Central memory CD8-positive, alpha-beta T cell (primary cell): ENCODE results near the gene CCDC7.
"Not testable (repeated sequence)": the region's sequence is repeated elsewhere in the genome, so short reads cannot be mapped to it uniquely, and the experiment has no call there.

Experiments used
- ATAC-seq: fragments of 150-1000 bp; cut with Tn5 transposase; replicated peaks from 2 replicates; pipeline ENCODE4 v1.10.0; 2022; ENCODE audit warnings: mild to moderate bottlenecking, moderate FRiP score, moderate number of reproducible peaks; ENCODE audit not compliant: poor library complexity, severe bottlenecking; ENCODE audit errors: extremely low read depth
- DNase-seq, 2 donors: peaks; one replicate each; pipeline ENCODE4 v3.0.0; 2021; ENCODE audit warnings: low spot score in 2 of 2
- H3K27ac Mint-ChIP-seq: one replicate; pipeline ENCODE4 v1.8.0; 2022; ENCODE audit warnings: low read depth, mild to moderate bottlenecking, moderate library complexity, mixed read lengths
- H3K27me3 Mint-ChIP-seq: one replicate; pipeline ENCODE4 v1.8.0; 2022; ENCODE audit warnings: mixed read lengths
- H3K36me3 Mint-ChIP-seq: one replicate; pipeline ENCODE4 v1.8.0; 2022; ENCODE audit warnings: mild to moderate bottlenecking, moderate library complexity, mixed read lengths; ENCODE audit not compliant: insufficient read depth
- H3K4me1 Mint-ChIP-seq: one replicate; pipeline ENCODE4 v1.8.0; 2022; ENCODE audit warnings: mixed read lengths
- H3K4me3 Mint-ChIP-seq: one replicate; pipeline ENCODE4 v1.8.0; 2022; ENCODE audit warnings: mild to moderate bottlenecking, moderate library complexity, mixed read lengths
- H3K9me3 Mint-ChIP-seq: one replicate; pipeline ENCODE4 v1.8.0; 2022; ENCODE audit warnings: mixed read lengths

CCDC7 gene

DNA sequence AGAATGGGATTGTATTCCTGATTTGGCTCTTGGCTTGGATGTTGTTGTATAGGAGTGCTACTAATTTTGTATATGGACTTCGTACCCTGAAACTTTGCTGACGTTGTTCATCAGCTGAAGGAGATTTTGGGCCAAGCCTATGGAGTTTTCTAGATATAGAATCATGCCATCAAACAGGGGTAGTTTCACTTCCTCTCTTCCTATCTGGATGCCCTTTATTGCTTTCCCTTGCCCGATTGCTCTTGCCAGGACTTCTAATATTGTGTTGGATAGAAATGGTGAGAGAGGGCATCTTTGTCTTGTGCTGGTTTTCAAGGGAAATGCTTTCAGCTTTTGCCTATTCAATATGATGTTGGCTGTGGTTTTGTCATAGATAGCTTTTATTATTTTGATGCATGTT is 92.3 kb downstream of the CCDC7 start:
- H3K27me3 Mint-ChIP-seq = no peaks in the 10 kb centered on the region
- no peak for ATAC-seq
- H3K4me1 Mint-ChIP-seq = no peaks in the 10 kb centered on the region
- H3K27ac Mint-ChIP-seq = no peak overlapping the region
- H3K36me3 Mint-ChIP-seq = no peaks in the 10 kb centered on the region
- H3K9me3 Mint-ChIP-seq = no peaks in the 10 kb centered on the region
- DNase-seq = no peak
- no peak overlapping the region for H3K4me3 Mint-ChIP-seq

DNA sequence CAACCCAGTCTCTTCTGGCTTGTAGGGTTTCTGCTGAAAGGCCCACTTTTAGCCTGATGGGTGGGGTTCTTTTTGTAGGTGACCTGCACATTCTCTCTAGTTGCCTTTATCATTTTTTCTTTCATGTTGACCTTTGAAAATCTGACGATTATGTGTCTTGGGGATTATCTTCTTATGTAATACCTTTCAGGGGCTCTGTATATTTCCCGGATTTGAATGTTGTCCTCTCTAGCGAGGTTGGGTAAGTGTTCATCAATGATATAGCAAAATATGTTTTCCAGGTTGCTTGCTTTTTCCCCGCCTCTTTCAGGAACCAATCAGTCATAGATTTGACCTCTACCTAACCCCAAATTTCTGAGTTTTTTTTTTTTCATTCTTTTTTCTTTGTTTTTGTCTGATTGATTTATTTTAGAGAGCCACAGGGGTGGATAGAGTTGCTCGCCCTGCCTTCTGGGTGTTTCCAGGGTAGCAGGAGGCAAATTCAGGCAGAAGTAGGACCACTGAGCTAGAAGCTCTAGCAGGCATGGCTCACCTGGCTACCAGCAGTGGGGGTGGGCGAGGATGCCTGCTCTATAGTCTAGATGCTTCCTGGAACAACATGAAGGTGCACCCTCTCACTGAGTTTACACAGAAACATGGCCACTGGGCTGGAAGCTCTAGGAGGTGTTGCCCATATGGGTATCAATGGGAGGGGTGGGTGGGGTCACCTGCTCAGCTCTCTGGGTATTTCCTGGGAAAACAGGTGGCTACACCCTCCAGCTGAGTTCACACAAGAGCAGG is 94.9 kb downstream of the CCDC7 start:
- Mint-ChIP-seq H3K4me3 (no peak overlapping the region), H3K9me3 (no peaks in the 10 kb centered on the region), H3K27ac (no peak overlapping the region), H3K27me3 (no peaks in the 10 kb centered on the region), H3K36me3 (no peaks in the 10 kb centered on the region), H3K4me1 (no peaks in the 10 kb centered on the region)
- DNase-seq (no peak), ATAC-seq (no peak)

- ATAC-seq = no peak
- Mint-ChIP-seq H3K9me3 (peaks cover 5% of the 10 kb centered on the region), H3K36me3 (peaks cover 7% of the 10 kb centered on the region), H3K4me1 (peaks cover 9% of the 10 kb centered on the region), H3K27me3 (no peaks in the 10 kb centered on the region), H3K4me3 (no peak overlapping the region), H3K27ac (no peak overlapping the region)
- DNase-seq = no peak
Observed at GRCh38 chr10:32548208-32548607, 102.3 kb downstream of the CCDC7 start.

DNA sequence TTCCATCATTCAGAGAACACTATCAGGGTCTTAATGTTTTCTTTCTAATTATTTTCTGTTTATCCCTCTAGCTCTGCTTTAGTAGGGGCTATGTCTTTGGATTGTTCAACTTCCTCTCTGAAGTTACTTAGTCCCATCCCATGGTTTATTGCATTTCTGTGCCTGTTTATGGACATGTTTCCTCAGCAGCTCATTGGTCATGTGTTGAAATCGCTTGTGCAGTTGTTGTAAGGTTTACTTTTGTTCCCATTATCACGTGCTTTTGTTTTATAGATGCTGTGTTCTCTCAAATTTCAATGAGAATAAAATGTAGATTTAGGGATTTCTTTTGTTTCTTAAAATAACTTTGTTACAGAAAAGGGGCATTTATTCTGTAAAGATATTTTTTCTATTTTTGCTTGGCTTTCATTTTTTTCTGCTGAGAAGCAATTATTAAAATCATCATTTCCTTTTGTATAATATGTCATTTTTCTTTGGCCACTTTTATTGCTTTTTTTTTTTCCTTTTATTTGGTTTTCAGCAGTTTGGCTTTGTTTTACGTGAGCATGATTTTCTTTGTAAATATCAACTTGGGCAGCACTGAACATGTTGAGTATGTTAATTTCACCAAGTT is 110.9 kb downstream of the CCDC7 start:
- no peak for DNase-seq
- no peak overlapping the region for H3K4me3 Mint-ChIP-seq
- peaks cover 6% of the 10 kb centered on the region for H3K4me1 Mint-ChIP-seq
- ATAC-seq = no peak
- peaks cover 4% of the 10 kb centered on the region for H3K36me3 Mint-ChIP-seq
- no peaks in the 10 kb centered on the region for H3K9me3 Mint-ChIP-seq
- no peaks in the 10 kb centered on the region for H3K27me3 Mint-ChIP-seq
- no peak overlapping the region for H3K27ac Mint-ChIP-seq

DNA sequence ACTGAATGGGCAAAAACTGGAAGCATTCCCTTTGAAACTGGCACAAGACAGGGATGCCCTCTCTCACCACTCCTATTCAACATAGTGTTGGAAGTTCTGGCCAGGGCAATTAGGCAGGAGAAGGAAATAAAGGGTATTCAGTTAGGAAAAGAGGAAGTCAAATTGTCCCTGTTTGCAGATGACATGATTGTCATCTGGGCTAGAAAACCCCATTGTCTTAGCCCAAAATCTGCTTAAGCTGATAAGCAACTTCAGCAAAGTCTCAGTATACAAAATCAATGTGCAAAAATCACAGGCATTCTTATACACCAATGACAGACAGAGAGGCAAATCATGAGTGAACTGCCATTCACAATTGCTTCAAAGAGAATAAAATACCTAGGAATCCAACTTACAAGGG is 116.8 kb downstream of the CCDC7 start:
- not testable (repeated sequence) for H3K27ac Mint-ChIP-seq, ATAC-seq, H3K27me3 Mint-ChIP-seq

GRCh38 chr10:32577448-32577847 is 131.5 kb downstream of the CCDC7 start:
- DNase-seq (no peak), ATAC-seq (no peak)
- Mint-ChIP-seq H3K4me3 (no peak overlapping the region), H3K36me3 (no peaks in the 10 kb centered on the region), H3K9me3 (no peaks in the 10 kb centered on the region), H3K4me1 (no peaks in the 10 kb centered on the region), H3K27me3 (no peaks in the 10 kb centered on the region), H3K27ac (no peak overlapping the region)

More for the DNA sequence above, 116.8 kb downstream of the CCDC7 start:
- H3K4me3 Mint-ChIP-seq, H3K4me1 Mint-ChIP-seq, DNase-seq, H3K36me3 Mint-ChIP-seq, H3K9me3 Mint-ChIP-seq: not testable (repeated sequence)

GRCh38 chr10:32582946-32583345 is 137.0 kb downstream of the CCDC7 start:
- Mint-ChIP-seq H3K4me3 (no peak overlapping the region), H3K36me3 (peaks cover 4% of the 10 kb centered on the region), H3K27ac (no peak overlapping the region), H3K27me3 (no peaks in the 10 kb centered on the region), H3K4me1 (no peaks in the 10 kb centered on the region), H3K9me3 (no peaks in the 10 kb centered on the region)
- ATAC-seq = no peak
- no peak for DNase-seq

GRCh38 chr10:32598022-32598421 is 152.1 kb downstream of the CCDC7 start:
- H3K27ac Mint-ChIP-seq, H3K4me1 Mint-ChIP-seq, H3K4me3 Mint-ChIP-seq, ATAC-seq, H3K27me3 Mint-ChIP-seq, DNase-seq, H3K36me3 Mint-ChIP-seq: not testable (repeated sequence)
- peaks cover 16% of the 10 kb centered on the region for H3K9me3 Mint-ChIP-seq

DNA sequence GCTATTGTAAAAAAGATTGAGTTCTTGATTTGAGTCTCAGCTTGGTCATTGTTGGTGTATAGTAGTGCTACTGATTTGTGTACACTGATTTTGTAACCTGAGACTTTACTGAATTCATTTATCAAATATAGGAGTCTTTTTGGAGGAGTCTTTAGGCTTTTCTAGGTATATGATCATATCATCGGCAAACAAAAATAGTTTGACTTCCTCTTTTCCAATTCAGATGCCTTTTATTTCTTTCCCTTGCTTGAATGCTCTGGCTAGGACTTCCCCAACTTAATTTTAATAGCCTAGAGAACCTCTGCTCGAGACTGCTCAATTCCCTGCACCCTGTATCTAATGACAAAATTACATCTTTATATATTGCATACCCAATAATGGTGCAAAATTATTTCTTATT is 154.4 kb downstream of the CCDC7 start:
- no peak for ATAC-seq
- peaks cover 14% of the 10 kb centered on the region for H3K9me3 Mint-ChIP-seq
- H3K4me1 Mint-ChIP-seq = peaks cover 11% of the 10 kb centered on the region
- DNase-seq = no peak
- no peak overlapping the region for H3K4me3 Mint-ChIP-seq
- no peak overlapping the region for H3K27ac Mint-ChIP-seq
- H3K27me3 Mint-ChIP-seq = no peaks in the 10 kb centered on the region
- H3K36me3 Mint-ChIP-seq = peaks cover 5% of the 10 kb centered on the region

DNA sequence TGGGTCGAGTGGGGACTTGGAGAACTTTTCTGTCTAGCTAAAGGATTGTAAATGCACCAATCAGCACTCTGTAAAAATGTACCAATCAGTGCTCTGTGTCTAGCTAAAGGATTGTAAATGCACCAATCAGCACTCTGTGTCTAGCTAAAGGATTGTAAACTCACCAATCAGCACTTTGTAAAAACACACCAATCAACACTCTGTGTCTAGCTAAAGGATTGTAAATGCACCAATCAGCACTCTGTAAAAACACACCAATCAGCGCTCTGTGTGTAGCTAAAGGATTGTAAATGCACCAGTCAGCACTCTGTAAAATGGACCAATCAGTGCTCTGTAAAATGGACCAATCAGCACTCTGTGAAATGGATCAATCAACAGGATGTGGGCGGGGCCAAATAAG is 155.6 kb downstream of the CCDC7 start:
- H3K4me3 Mint-ChIP-seq, H3K9me3 Mint-ChIP-seq, ATAC-seq, H3K27me3 Mint-ChIP-seq, H3K27ac Mint-ChIP-seq, DNase-seq, H3K4me1 Mint-ChIP-seq, H3K36me3 Mint-ChIP-seq: not testable (repeated sequence)

DNA sequence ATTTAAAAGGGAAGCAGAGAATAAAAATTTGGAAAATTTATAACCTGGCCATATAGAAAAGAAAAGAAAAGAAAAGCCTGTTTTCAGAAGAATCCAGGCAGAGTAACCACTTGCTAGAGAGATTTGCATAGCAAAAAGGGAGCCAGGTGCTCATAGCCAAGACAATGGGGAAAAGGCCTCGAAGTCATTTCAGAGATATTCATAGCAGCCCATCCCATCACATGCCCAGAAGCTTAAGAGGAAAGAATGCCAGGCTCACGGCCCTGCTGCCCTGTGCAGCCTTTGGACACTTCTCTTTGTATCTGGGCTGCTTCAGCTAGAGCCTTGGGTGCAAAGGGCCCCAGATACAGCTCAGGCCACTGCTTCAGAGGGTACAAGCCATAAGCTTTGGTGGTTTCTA is 159.8 kb downstream of the CCDC7 start:
- peaks cover under 1% of the 10 kb centered on the region for H3K9me3 Mint-ChIP-seq
- no peak for DNase-seq
- no peaks in the 10 kb centered on the region for H3K27me3 Mint-ChIP-seq
- H3K36me3 Mint-ChIP-seq = no peaks in the 10 kb centered on the region
- no peak for ATAC-seq
- H3K4me3 Mint-ChIP-seq = no peak overlapping the region
- H3K27ac Mint-ChIP-seq = no peak overlapping the region
- peaks cover 12% of the 10 kb centered on the region for H3K4me1 Mint-ChIP-seq

DNA sequence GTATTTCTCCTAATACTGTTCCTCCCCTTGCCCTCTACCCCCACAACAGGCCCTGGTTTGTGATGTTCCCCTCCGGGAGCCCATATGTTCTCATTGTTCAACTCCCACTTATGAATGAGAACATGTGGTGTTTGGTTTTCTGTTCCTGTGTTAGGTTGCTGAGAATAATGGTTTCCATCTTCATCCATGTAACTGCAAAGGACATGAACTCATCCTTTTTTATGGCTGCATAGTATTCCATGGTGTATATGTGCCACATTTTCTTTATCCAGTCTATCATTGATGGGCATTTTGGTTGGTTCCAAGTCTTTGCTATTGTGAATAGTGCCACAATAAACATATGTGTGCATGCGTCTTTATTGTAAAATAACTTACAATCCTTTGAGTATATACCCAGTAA is 164.6 kb downstream of the CCDC7 start:
- DNase-seq, ATAC-seq, H3K4me3 Mint-ChIP-seq, H3K4me1 Mint-ChIP-seq, H3K27ac Mint-ChIP-seq, H3K27me3 Mint-ChIP-seq, H3K36me3 Mint-ChIP-seq: not testable (repeated sequence)
- H3K9me3 Mint-ChIP-seq = peaks cover 19% of the 10 kb centered on the region

- H3K27ac Mint-ChIP-seq = no peak overlapping the region
- no peak for DNase-seq
Observed at GRCh38 chr10:32616438-32616837, 170.5 kb downstream of the CCDC7 start.

More at GRCh38 chr10:32616438-32616837, 170.5 kb downstream of the CCDC7 start:
- peaks cover 19% of the 10 kb centered on the region for H3K9me3 Mint-ChIP-seq
- H3K27me3 Mint-ChIP-seq = no peaks in the 10 kb centered on the region
- H3K4me1 Mint-ChIP-seq = no peaks in the 10 kb centered on the region
- H3K36me3 Mint-ChIP-seq = peaks cover 10% of the 10 kb centered on the region
- no peak overlapping the region for H3K4me3 Mint-ChIP-seq
- no peak for ATAC-seq
